ENCODE results near the gene AHSA1. TPM values are rescaled to one million over a fixed set of nuclear protein-coding genes. Genes with fewer than 3 reads are reported as not detected.

Gene AHSA1
- total RNA-seq, 2 donors from 2014 or later: 77.7 to 128 TPM

DNA sequence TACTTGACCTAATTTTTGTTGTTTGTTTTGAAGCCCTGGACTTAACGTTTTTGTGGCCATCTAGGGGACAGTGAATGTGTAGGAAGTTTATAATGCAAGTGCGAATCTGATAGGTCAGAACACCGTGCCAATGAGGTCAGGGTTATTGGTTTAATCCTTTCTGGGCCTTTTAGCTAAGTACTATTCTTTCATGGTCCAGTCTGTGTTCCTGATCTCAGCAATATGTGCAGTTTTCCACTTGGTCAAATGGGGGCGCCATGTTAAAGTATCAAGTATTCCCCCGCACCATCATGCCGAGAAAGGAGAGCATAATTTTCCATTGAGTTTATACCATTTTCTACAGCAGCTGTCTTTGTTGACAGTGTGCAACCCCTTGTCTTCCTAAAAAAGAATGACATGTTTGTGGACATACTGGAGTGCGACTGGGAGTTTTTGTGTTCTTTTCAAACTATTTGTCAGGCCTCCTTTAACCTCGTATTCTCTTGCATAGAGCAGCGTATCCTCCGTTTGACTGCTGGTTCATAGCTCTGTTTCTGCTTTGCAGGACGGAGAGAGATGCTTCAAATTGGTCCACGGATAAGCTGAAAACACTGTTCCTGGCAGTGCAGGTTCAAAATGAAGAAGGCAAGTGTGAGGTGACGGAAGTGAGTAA lies 1.3 kb downstream of the AHSA1 start:
- TF ChIP-seq, protein P1, sequence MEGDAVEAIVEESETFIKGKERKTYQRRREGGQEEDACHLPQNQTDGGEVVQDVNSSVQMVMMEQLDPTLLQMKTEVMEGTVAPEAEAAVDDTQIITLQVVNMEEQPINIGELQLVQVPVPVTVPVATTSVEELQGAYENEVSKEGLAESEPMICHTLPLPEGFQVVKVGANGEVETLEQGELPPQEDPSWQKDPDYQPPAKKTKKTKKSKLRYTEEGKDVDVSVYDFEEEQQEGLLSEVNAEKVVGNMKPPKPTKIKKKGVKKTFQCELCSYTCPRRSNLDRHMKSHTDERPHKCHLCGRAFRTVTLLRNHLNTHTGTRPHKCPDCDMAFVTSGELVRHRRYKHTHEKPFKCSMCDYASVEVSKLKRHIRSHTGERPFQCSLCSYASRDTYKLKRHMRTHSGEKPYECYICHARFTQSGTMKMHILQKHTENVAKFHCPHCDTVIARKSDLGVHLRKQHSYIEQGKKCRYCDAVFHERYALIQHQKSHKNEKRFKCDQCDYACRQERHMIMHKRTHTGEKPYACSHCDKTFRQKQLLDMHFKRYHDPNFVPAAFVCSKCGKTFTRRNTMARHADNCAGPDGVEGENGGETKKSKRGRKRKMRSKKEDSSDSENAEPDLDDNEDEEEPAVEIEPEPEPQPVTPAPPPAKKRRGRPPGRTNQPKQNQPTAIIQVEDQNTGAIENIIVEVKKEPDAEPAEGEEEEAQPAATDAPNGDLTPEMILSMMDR (IDR thresholded peaks at IDR 0.05): peak; percentile 33
- H3K36me3 ChIP-seq: peaks cover 33% of the 10 kb centered on the region
- DNase-seq (ENCODE audit: low spot score) (no peak), ATAC-seq (ENCODE audit: insufficient number of reproducible peaks, low FRiP score, low read depth) (no peak)
- H3K9me3 ChIP-seq: no peaks in the 10 kb centered on the region
- H3K27me3 ChIP-seq (replicated peaks; ENCODE audit: insufficient read depth): no peaks in the 10 kb centered on the region
- no peak overlapping the region for H3K27ac ChIP-seq
- peak overlapping the region; percentile 82 for H3K4me3 ChIP-seq
- peaks cover 7 to 30% of the 10 kb centered on the region in 2 donors for H3K4me1 ChIP-seq (ENCODE audit: control insufficient read depth in 1 of 2, low read depth in 2 of 2)

DNA sequence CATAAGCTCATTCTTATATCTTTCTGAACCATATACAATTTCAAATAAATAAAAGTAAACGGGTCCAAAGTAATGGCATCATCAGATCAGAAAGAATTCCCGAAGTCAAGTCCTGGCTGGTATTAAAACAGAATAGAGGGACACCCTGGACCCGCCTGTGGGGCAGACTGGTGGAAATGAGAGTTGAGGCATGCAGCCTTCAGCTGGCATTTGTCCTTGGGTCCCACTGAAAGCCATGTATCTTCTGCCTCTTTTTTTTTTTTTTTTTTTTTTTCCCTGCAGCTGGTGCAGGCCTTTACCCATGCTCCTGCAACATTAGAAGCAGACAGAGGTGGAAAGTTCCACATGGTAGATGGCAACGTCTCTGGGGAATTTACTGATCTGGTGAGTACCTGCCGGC lies 9.9 kb downstream of the AHSA1 start:
- no peak for DNase-seq (ENCODE audit: low spot score)
- H3K9me3 ChIP-seq: no peaks in the 10 kb centered on the region
- no peak for ATAC-seq (ENCODE audit: insufficient number of reproducible peaks, low FRiP score, low read depth)
- no peaks in the 10 kb centered on the region for H3K27me3 ChIP-seq (replicated peaks; ENCODE audit: insufficient read depth)
- H3K27ac ChIP-seq: no peak overlapping the region
- peaks cover 43% of the 10 kb centered on the region for H3K36me3 ChIP-seq
- H3K4me3 ChIP-seq: no peak overlapping the region
- TF ChIP-seq, protein P1 (IDR thresholded peaks at IDR 0.05): no peak
- no peaks in the 10 kb centered on the region for H3K4me1 ChIP-seq (ENCODE audit: control insufficient read depth in 1 of 2, low read depth in 2 of 2)

DNA sequence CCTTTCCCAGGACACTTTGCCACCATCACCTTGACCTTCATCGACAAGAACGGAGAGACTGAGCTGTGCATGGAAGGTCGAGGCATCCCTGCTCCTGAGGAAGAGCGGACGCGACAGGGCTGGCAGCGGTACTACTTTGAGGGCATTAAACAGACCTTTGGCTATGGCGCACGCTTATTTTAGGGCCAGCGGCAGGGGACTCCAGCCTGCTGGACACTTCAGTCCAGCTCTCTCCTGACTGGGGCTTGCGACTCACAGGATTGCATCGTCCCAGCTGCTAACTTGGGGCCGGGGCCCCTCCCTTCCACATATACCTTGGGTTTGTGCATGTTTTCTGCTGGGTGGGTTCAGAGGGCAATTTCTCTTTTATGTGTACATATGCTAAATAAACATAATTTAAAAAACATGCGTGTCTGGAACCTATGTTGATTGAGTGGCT lies 11.2 kb downstream of the AHSA1 start:
- Histone ChIP-seq H3K9me3 (no peaks in the 10 kb centered on the region), H3K4me1 (ENCODE audit: control insufficient read depth in 1 of 2, low read depth in 2 of 2) (no peaks in the 10 kb centered on the region), H3K27ac (no peak overlapping the region), H3K36me3 (peaks cover 34% of the 10 kb centered on the region), H3K4me3 (no peak overlapping the region), H3K27me3 (replicated peaks; ENCODE audit: insufficient read depth) (no peaks in the 10 kb centered on the region)
- DNase-seq (ENCODE audit: low spot score) (no peak), ATAC-seq (ENCODE audit: insufficient number of reproducible peaks, low FRiP score, low read depth) (no peak)
- TF ChIP-seq, protein P1 (IDR thresholded peaks at IDR 0.05): no peak

DNA sequence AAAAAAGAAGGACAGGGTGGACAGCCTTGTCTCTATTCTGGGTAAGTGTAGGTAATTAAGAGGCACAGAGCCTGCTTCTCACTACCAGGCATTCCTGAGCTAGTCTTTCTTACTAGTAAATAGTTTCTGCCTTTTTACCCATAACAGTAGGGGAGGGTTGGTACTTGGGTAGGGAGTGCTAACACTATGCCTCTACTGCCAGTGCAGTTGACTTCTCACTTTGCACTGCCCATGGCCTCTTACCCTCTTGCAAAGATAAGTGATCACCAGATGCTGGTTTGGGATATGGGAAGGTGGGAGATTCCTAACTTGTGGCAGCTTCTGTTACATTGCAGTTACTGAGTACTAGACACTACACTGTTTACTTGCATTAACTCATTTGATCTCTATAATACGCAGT lies 11.6 kb downstream of the AHSA1 start:
- Histone ChIP-seq H3K27ac (no peak overlapping the region), H3K4me3 (no peak overlapping the region), H3K27me3 (replicated peaks; ENCODE audit: insufficient read depth) (no peaks in the 10 kb centered on the region), H3K9me3 (no peaks in the 10 kb centered on the region), H3K36me3 (peaks cover 29% of the 10 kb centered on the region), H3K4me1 (ENCODE audit: control insufficient read depth in 1 of 2, low read depth in 2 of 2) (no peaks in the 10 kb centered on the region)
- TF ChIP-seq, protein P1 (IDR thresholded peaks at IDR 0.05): no peak
- ATAC-seq (ENCODE audit: insufficient number of reproducible peaks, low FRiP score, low read depth): no peak
- no peak for DNase-seq (ENCODE audit: low spot score)

DNA sequence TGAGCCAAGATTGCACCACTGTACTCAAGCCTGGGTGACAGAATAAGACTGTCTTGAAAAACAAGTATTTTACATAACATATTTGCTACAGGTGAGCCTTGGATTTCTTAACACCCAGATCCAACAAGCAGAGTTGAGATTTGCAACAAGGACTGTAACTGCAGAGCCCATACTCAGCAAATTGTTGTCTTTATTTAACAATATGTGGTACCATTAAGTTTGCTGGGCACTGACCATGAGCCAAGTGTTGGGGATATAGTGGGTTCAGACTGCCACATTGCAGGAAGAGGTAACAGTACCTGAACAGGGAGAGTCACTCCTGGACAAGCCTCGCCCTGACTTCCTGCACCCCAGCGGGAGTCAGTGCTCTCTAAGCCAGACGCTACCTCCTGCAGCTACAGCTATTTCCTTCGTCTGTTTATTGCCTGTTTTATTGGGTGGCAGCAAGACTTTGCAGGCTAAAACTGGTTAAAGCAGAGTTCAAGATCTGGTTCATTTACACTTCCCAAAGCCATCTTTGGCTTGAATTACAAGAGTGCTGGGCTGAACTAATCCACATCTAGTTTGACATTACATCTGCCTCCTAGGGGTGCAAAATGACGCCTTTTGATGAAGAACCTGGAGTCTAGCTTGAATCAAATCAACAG lies 12.5 kb downstream of the AHSA1 start:
- Histone ChIP-seq H3K9me3 (no peaks in the 10 kb centered on the region), H3K4me3 (no peak overlapping the region), H3K36me3 (peaks cover 21% of the 10 kb centered on the region), H3K4me1 (ENCODE audit: control insufficient read depth in 1 of 2, low read depth in 2 of 2) (no peaks in the 10 kb centered on the region), H3K27ac (no peak overlapping the region), H3K27me3 (replicated peaks; ENCODE audit: insufficient read depth) (no peaks in the 10 kb centered on the region)
- TF ChIP-seq, protein P1 (IDR thresholded peaks at IDR 0.05): no peak
- ATAC-seq (ENCODE audit: insufficient number of reproducible peaks, low FRiP score, low read depth) (no peak), DNase-seq (ENCODE audit: low spot score) (no peak)
